K562 (cell line): ENCODE measurements around the gene OR4B1. TPM values are rescaled to one million over a fixed set of nuclear protein-coding genes. Genes with fewer than 3 reads are reported as not detected.

Experiments
- ATAC-seq: fragments of 200-7000 bp; cut with Tn5 transposase; 3 replicates; pipeline ENCODE4 v1.9.1; 2020; ENCODE audit warnings: moderate library complexity
- BruUV-seq: library from RNA; stranded (reverse); fragments of 400-500 nt; replicated peaks from 2 replicates; lab custom pipeline; 2021; lab: Mats Ljungman, UMichigan
- CTCF ChIA-PET: fragments of 300-600 bp; formaldehyde crosslinking; extraction: SDS; loops from one replicate; lab custom pipeline; 2021; ENCODE audit warnings: low intra/inter-chr PET ratio; lab: Yijun Ruan, JAX
- POLR2A ChIA-PET: fragments of 300-600, 350-650 bp; sonication (Branson Sonifier 250); formaldehyde crosslinking; extraction: SDS; loops from one replicate; lab custom pipeline; 2021; ENCODE audit warnings: antibody characterized with exemption, inconsistent platforms; lab: Yijun Ruan, JAX
- DNase-seq, 4 experiments: peaks; one replicate each; pipeline versions ENCODE4 v3.0.0 to v3.0.0-alpha.2; 2011 to 2018; ENCODE audit warnings: low spot score in 3 of 4, mixed read lengths in 3 of 4; ENCODE audit errors: extremely low read depth in 1 of 4
- FAIRE-seq: peaks from 2 replicates; lab custom pipeline; 2011; peaks lifted over from hg19 to GRCh38; lab: Jason Lieb, UNC
- H2AFZ ChIP-seq: 2 replicates; pipeline ENCODE4 v1.6.0; 2011; ENCODE audit warnings: low read depth, low read length, control low read depth, inconsistent platforms
- H3K27ac ChIP-seq: fragments of 200-600 bp; 3 replicates; pipeline ENCODE4 v1.8.0; 2011; ENCODE audit warnings: low read depth, mild to moderate bottlenecking, control low read depth, inconsistent platforms, low read length, moderate library complexity, mixed read lengths; ENCODE audit errors: extremely low read depth
- H3K27me3 ChIP-seq, 2 experiments: fragments of 300-600 bp in 1 of 2; 2 replicates in 1 of 2; 3 replicates in 1 of 2; pipeline versions ENCODE4 v1.6.0 to v1.8.0; 2011; ENCODE audit warnings: inconsistent platforms in 2 of 2, low read length in 2 of 2, mild to moderate bottlenecking in 1 of 2, mixed read lengths in 1 of 2, moderate library complexity in 1 of 2; ENCODE audit not compliant: control insufficient read depth in 2 of 2, insufficient read depth in 2 of 2
- H3K36me3 ChIP-seq: fragments of 300-600 bp; 3 replicates; pipeline ENCODE4 v1.8.0; 2011; ENCODE audit warnings: mild to moderate bottlenecking, low read length, inconsistent platforms; ENCODE audit not compliant: control insufficient read depth, insufficient read depth
- H3K4me1 ChIP-seq, 2 experiments: fragments of 200-600 bp in 1 of 2; replicated peaks in 1 of 2; 2 replicates in 1 of 2; 3 replicates in 1 of 2; pipeline versions ENCODE4 v1.5.1 to v1.8.0; 2011; ENCODE audit warnings: inconsistent platforms in 2 of 2, low read length in 2 of 2, mild to moderate bottlenecking in 1 of 2, mixed read lengths in 1 of 2, moderate library complexity in 1 of 2; ENCODE audit not compliant: control insufficient read depth in 2 of 2, insufficient read depth in 2 of 2
- H3K4me2 ChIP-seq: 2 replicates; pipeline ENCODE4 v1.6.1; 2011; ENCODE audit warnings: low read length, control low read depth, inconsistent platforms, mixed read lengths; ENCODE audit not compliant: insufficient read depth
- H3K4me3 ChIP-seq: fragments of 200-600 bp; sonication (generic), shearing (Covaris generic); 2 replicates; pipeline ENCODE4 v1.5.1; 2016; ENCODE audit warnings: control low read depth, inconsistent platforms
- H3K79me2 ChIP-seq: fragments of 200-600 bp; 3 replicates; pipeline ENCODE4 v1.8.0; 2011; ENCODE audit warnings: low read length, inconsistent platforms; ENCODE audit not compliant: control insufficient read depth, insufficient read depth
- H3K9ac ChIP-seq, 2 experiments: 2 replicates each; pipeline versions ENCODE4 v1.6.0 to v1.6.1; 2011; ENCODE audit warnings: low read depth in 2 of 2, low read length in 2 of 2, control low read depth in 1 of 2, inconsistent platforms in 1 of 2, mild to moderate bottlenecking in 1 of 2, mixed read lengths in 1 of 2; ENCODE audit not compliant: insufficient read depth in 1 of 2
- H3K9me1 ChIP-seq: one replicate; pipeline ENCODE4 v1.6.0; 2011; ENCODE audit warnings: inconsistent platforms, mild to moderate bottlenecking, low read length, moderate library complexity; ENCODE audit not compliant: control insufficient read depth, insufficient read depth
- H3K9me3 ChIP-seq: replicated peaks from 2 replicates; pipeline ENCODE4 v1.5.1; 2011; ENCODE audit warnings: low read depth, low read length, inconsistent platforms; ENCODE audit not compliant: control insufficient read depth, insufficient read depth
- H4K20me1 ChIP-seq: replicated peaks from 2 replicates; pipeline ENCODE4 v1.6.1; 2011; ENCODE audit warnings: low read length, inconsistent platforms, mixed read lengths; ENCODE audit not compliant: control insufficient read depth, insufficient read depth
- ZNF316 ChIP-seq: fragments of 450-650 bp; IDR thresholded peaks from 2 replicates; pipeline ENCODE4 v1.6.1; 2016
- WGBS: fragments of 100-300 bp; shearing (Covaris generic); methylation state at CpG from one replicate; pipeline ENCODE4 v1.1.6; 2016; ENCODE audit warnings: low coverage, mixed read lengths; ENCODE audit not compliant: insufficient coverage; ENCODE audit errors: missing lambda C conversion rate; 5-methylcytosine and 5-hydroxymethylcytosine counted together
- in situ Hi-C: fragments of 300-500 bp; cut with MboI; formaldehyde crosslinking; loops from 4 replicates; pipeline ENCODE4 v1.15.0; 2018; ENCODE audit warnings: inconsistent platforms, mixed read lengths
- intact Hi-C: fragments of 100-400 bp; cut with micrococcal nuclease; formaldehyde crosslinking; loops from 2 replicates; pipeline ENCODE4 v1.14.2; 2022
- polyA plus RNA-seq, 8 experiments: library from polyadenylated mRNA; depleted of rRNA in 4 of 8; stranded (reverse) in 5 of 8; unstranded in 3 of 8; fragments of >200 nt; fragmentation: Nextera tagmentation in 2 of 8; fragmentation: Illumina TruSeq in 1 of 8; extraction: Ambion mirVana in 2 of 8; extraction: Trizol in 1 of 8; gene quantifications; 2 replicates each; pipeline versions ENCODE4 v1.2.1 to v1.2.3, GENCODE V29; 2011 to 2014; ENCODE audit warnings: inconsistent platforms in 1 of 8, missing spikeins in 1 of 8
- total RNA-seq, 7 experiments: library from RNA; depleted of rRNA in 6 of 7; stranded (reverse); fragments of >200 nt in 6 of 7; fragmentation: Illumina TruSeq in 2 of 7; extraction: Trizol in 2 of 7; gene quantifications; 2 replicates each; pipeline versions ENCODE4 v1.2.1 to v1.2.3, GENCODE V29; 2011 to 2021; ENCODE audit warnings: low replicate concordance in 1 of 7
- TF ChIP-seq, protein P1 (sequence below): sonication (generic); formaldehyde crosslinking; IDR thresholded peaks from 2 replicates; pipeline ENCODE4 v1.8.0; 2023; ENCODE audit warnings: missing genetic modification reagents, mild to moderate bottlenecking, borderline replicate concordance

OR4B1 gene
- total and polyA plus RNA-seq, 9 of the 15 experiments (the other 6 are each of a cell fraction or from before 2014, with no cell fraction given): not detected

- ChIA-PET POLR2A (interaction anchor here (0.6 kb wide), 1 partner anchor 71 kb away, joined by 4 read pairs; no protein-coding TSS in a partner anchor), CTCF (interaction anchor here (0.6 kb wide), 1 partner anchor 1817 kb away, joined by 3 read pairs; no protein-coding TSS in a partner anchor)
- H2AFZ ChIP-seq: no peak overlapping the region
- FAIRE-seq: no peak
- peak; percentile 39; the same call in 1 of the 2 replicates for TF ChIP-seq ZNF316
- TF ChIP-seq, protein P1, sequence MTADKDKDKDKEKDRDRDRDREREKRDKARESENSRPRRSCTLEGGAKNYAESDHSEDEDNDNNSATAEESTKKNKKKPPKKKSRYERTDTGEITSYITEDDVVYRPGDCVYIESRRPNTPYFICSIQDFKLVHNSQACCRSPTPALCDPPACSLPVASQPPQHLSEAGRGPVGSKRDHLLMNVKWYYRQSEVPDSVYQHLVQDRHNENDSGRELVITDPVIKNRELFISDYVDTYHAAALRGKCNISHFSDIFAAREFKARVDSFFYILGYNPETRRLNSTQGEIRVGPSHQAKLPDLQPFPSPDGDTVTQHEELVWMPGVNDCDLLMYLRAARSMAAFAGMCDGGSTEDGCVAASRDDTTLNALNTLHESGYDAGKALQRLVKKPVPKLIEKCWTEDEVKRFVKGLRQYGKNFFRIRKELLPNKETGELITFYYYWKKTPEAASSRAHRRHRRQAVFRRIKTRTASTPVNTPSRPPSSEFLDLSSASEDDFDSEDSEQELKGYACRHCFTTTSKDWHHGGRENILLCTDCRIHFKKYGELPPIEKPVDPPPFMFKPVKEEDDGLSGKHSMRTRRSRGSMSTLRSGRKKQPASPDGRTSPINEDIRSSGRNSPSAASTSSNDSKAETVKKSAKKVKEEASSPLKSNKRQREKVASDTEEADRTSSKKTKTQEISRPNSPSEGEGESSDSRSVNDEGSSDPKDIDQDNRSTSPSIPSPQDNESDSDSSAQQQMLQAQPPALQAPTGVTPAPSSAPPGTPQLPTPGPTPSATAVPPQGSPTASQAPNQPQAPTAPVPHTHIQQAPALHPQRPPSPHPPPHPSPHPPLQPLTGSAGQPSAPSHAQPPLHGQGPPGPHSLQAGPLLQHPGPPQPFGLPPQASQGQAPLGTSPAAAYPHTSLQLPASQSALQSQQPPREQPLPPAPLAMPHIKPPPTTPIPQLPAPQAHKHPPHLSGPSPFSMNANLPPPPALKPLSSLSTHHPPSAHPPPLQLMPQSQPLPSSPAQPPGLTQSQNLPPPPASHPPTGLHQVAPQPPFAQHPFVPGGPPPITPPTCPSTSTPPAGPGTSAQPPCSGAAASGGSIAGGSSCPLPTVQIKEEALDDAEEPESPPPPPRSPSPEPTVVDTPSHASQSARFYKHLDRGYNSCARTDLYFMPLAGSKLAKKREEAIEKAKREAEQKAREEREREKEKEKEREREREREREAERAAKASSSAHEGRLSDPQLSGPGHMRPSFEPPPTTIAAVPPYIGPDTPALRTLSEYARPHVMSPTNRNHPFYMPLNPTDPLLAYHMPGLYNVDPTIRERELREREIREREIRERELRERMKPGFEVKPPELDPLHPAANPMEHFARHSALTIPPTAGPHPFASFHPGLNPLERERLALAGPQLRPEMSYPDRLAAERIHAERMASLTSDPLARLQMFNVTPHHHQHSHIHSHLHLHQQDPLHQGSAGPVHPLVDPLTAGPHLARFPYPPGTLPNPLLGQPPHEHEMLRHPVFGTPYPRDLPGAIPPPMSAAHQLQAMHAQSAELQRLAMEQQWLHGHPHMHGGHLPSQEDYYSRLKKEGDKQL (CRISPR knock-in tag): no peak
- no peaks in the 10 kb centered on the region for H3K9me1 ChIP-seq
- in situ Hi-C loops (no loop called here), intact Hi-C loops (no loop called here)
- H3K9ac ChIP-seq: no peak overlapping the region
- no peak for DNase-seq
- peaks cover 0 to 12% of the 10 kb centered on the region in 2 experiments; a peak in 1 of 5 replicates for H3K27me3 ChIP-seq
- WGBS: 4% methylated on average over 6 of the region's 6 CpGs
- no peak for ATAC-seq
- H3K4me3 ChIP-seq: no peak overlapping the region
- no peak overlapping the region for H3K4me2 ChIP-seq
- H3K36me3 ChIP-seq: no peaks in the 10 kb centered on the region
- no peaks in the 10 kb centered on the region for H4K20me1 ChIP-seq
- no peaks in the 10 kb centered on the region for H3K9me3 ChIP-seq
- no TSS peak for BruUV-seq
- H3K27ac ChIP-seq: no peak overlapping the region
- H3K4me1 ChIP-seq: no peaks in the 10 kb centered on the region
- H3K79me2 ChIP-seq: no peaks in the 10 kb centered on the region
Measured at GRCh38 chr11:48180627-48181026, 36.0 kb upstream of the OR4B1 start.
